Endothelial cell of hepatic sinusoid (primary cell): ENCODE data around the gene IL13.
"Not testable (repeated sequence)": the region's sequence is repeated elsewhere in the genome, so short reads cannot be mapped to it uniquely, and the experiment has no call there.

Source experiments
- in situ Hi-C: cut with HindIII; loops from 2 replicates; pipeline ENCODE4 v1.10.0; 2017; ENCODE audit warnings: low sequenced_read_pairs

IL13 gene

GRCh38 chr5:132657676-132658380, at the start of gene IL13:
IL13 (plus strand) TSS chr5:132658173; CDS start chr5:132658187, 14 bp downstream.
- in situ Hi-C loops: loop anchor here (5.0 kb wide), 1 partner anchor 76 kb away; no protein-coding TSS in a partner anchor

- in situ Hi-C loops: no loop called here
These were observed 46.0 kb upstream of the IL13 start for GRCh38 chr5:132611965-132612364.

- in situ Hi-C loops: no loop called here
These were observed 45.1 kb upstream of the IL13 start for GRCh38 chr5:132612846-132613245.

DNA sequence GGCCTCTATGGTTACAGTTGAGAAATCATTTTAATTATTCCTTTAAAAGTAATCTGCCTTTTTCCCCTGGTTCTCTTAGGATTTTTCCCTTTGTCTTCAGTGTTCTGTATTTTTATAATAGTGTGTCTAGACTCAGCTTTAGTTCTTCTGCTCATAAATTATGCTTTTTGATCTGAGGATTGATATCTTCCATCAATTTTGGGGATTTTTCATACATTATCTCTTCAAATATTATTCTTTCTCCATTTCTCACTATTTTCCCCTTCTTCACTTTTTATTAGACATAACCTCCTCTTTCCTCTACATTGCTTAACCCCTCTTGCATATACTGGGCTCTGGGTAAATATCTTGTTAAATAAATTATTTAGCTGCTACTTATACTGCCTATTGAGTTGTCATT, 36.3 kb upstream of the IL13 start:
- in situ Hi-C loops: no loop called here

DNA sequence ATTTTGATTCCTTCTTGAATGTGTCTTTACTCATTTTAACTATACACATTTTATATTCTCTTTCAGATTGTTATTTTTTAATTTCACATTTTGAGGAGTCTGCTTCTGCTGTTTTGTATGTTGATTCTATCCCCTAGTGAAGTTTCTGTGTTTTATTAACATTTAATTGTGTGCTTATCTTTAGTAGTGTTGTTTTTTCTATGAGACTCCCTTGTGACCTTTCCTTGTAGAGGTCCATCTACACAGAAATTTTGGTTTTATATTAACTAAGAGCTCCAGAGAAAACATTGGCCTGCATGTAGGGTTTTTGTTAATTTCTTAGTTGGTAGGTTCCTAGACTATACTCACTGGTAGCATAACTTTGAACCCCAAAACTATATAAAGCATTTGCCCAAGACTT, 35.4 kb upstream of the IL13 start:
- in situ Hi-C loops: no loop called here

DNA sequence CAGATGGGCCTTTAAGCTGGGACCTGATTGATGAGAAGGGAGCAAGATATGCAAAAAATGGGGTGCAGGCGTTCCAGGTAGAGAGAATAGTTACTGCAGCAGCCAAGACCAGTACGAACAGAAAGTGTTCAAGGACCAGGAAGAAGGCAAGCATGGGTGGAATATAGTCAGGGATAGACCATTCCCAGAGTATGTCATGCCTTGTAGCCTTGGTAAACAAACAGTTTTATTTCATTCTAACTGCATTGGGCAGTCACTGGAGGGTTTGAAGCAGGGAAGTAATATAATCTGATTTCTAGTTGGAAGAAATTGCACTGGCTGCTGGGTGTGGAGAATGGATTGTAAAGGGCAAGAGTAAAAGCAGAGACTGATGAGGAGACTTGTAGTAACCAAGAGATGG, 30.5 kb upstream of the IL13 start:
- in situ Hi-C loops: no loop called here

- in situ Hi-C loops: no loop called here
These were observed 29.2 kb upstream of the IL13 start for GRCh38 chr5:132628814-132629213.

DNA sequence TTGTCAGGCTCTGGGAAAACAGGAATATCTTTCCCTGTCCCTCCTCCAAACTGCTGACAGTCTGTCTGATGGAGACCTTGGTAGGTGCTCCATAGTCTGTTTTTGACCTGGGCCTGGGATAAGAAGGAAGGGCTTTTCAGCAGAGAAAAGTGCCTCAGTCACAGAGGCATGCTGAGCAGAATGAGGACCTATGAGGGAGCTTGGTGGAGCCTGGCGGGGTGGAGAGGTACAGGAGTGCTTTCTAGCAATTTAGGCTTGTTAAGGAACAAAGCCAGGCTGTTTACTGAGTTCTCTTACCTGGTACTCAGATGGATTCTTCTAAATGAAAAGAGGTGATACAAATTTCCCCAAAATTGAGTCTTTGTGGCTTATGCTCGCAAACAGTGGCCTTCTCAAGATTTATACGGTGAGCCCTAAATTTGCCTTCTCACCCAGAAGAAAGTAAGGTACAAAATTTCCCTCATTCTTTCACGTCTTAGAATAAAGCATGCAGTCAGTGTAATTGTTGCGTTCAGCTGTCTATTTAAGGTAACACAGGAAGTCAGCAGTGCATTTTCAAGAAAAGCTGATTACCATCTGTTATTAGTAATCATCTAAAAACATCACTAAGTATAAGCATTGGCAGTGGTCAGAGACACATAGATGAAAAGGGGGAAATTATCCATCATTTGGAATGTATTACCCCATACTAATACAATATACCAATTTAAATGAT, 28.6 kb upstream of the IL13 start:
- in situ Hi-C loops: no loop called here

DNA sequence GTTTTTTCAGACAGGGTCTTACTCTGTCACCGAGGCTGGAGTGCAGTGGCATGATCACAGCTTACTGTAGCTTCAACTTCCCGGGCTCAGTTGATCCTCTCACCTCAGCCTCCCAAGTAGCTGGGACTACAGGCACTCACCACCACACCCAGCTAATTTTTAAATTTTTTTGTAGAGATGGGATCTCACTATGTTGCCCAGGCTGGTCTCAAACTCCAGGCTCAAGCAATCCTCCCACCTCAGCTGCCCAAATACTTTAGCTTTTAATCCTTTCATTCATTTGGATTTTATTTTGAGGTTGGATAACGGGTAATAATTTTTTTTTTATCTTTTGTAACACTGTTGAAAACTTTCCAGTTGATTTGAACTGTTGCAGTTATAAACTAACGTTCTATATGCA, 24.4 kb upstream of the IL13 start:
- in situ Hi-C loops: not testable (repeated sequence)

GRCh38 chr5:132635873-132636272, 22.1 kb upstream of the IL13 start:
- in situ Hi-C loops: no loop called here

GRCh38 chr5:132637241-132637640, 20.7 kb upstream of the IL13 start:
- in situ Hi-C loops: no loop called here

DNA sequence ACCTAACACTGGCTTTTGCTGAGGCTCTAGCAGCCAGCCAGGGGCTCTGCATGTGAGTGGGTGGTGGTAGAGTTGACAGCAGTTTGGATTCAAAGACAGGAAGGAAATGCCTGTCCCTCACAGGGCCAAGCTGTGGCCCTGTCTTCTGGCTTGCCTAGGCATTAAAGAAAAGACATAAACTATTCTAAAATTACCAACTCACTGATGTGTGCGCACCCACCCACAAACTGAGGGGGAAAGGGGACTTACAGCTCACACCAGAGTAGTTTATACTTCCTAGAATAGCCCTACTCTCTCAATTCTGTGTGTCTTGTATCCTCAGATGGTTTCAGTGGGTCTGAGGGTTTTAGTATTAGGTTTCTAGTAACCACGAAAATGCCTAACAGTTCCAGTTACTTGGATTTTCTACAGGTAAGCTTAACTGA, 18.3 kb upstream of the IL13 start:
- in situ Hi-C loops: no loop called here

- in situ Hi-C loops: no loop called here
These were observed 17.4 kb upstream of the IL13 start for GRCh38 chr5:132640613-132641012.

DNA sequence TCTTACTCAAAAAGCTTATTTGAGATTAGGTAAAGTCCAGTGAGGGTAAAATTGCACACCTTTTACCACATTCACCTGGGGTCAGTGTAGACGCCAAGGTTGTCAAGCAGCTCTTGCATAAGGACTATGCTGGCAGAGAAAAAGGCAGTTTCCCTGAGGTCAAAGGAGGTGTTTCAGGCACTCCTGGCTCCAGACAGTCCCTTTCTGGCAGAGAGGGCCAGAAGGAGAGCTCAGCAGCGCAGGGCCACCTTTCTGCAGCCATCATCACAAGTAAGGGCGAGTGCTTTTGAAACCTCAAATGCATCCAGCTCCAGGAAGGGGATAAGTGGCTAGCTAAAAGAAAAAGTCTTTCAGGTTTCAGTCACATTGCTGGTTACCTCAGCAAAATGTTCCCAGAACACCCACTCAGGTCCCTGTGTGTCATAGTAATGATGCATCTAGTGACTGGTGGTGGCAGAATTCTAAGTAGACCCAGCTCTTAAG, 16.7 kb upstream of the IL13 start:
- in situ Hi-C loops: no loop called here

DNA sequence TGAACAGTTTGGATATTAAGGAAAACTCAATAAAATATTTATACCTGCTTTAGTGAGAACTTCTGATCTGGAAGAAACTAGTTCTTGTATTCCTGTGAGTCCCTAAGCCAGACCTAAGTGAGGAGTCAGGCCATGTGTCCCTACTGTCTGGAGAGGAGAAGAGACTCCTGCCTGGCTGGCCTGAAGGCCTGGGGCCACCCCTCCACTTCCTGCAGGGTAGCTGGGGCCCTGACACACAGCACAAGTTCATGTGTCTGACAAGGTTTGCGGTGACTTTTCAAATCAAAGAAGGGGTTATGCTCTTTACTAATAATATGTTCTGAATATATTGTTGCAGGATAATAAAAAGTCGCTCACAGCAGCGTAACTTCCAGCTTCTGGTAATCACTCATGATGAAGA, 16.1 kb upstream of the IL13 start:
- in situ Hi-C loops: no loop called here

GRCh38 chr5:132644177-132644576, 13.8 kb upstream of the IL13 start:
- in situ Hi-C loops: no loop called here

DNA sequence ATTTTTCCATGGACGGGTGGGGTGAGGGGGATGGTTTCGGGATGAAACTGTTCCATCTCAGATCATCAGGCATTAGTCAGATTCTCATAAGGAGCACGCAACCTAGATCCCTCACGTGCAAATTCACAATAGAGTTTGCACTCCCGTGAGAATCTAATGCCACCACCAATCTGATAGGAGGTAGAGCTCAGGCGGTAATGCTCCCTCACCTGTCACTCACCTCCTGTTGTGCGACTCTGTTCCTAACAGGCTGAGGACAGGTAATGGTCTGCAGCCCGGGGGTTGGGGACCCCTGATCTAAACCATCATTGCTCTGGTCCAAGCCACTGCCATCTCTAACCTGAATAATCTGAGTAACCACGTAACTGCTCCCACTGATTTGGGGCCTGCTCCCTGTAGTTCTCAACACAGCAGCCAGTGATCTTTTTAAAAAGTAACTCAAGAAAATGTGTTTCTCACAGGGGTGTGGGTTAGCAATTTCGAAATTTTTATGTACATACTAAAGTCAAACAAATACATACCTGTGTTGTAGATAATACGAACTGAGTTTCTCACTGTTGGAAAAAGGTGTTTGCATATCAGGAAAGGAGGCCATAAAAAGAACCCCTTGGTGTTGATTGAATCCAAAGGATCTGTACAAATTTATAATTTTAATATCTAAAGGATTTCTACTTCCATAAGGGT, 11.2 kb upstream of the IL13 start:
- in situ Hi-C loops: no loop called here

GRCh38 chr5:132647473-132647872, 10.5 kb upstream of the IL13 start:
- in situ Hi-C loops: no loop called here

- in situ Hi-C loops: no loop called here
These were observed 9.6 kb upstream of the IL13 start for GRCh38 chr5:132648355-132648754.

GRCh38 chr5:132651838-132652469, 6.0 kb upstream of the IL13 start:
- in situ Hi-C loops: no loop called here

DNA sequence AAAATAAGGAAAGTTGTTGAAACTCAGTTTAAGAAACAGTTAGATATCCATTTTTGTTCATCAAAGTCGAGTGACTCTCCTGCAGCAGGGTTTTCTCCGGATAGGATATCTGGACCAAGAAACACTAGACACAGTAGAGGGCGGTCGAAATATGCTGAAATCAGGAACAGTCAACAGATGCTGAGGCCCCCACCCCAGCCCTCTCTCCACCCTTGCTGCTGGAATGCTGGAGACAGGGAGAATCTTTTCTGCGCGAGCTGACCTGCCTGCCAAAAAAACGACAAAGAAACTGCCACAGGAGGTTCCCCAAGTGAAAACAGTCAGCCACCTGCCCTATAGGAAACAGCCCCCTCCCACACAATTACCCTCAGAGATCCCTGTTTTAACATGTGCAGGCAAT, 4.3 kb upstream of the IL13 start:
- in situ Hi-C loops: no loop called here
